ENCODE results near the gene ZNF586. TPM values are rescaled to one million over a fixed set of nuclear protein-coding genes. Genes with fewer than 3 reads are reported as not detected.
"Not testable (repeated sequence)": the region's sequence is repeated elsewhere in the genome, so short reads cannot be mapped to it uniquely, and the experiment has no call there.

Gene ZNF586
- 4.6 TPM for total RNA-seq

DNA sequence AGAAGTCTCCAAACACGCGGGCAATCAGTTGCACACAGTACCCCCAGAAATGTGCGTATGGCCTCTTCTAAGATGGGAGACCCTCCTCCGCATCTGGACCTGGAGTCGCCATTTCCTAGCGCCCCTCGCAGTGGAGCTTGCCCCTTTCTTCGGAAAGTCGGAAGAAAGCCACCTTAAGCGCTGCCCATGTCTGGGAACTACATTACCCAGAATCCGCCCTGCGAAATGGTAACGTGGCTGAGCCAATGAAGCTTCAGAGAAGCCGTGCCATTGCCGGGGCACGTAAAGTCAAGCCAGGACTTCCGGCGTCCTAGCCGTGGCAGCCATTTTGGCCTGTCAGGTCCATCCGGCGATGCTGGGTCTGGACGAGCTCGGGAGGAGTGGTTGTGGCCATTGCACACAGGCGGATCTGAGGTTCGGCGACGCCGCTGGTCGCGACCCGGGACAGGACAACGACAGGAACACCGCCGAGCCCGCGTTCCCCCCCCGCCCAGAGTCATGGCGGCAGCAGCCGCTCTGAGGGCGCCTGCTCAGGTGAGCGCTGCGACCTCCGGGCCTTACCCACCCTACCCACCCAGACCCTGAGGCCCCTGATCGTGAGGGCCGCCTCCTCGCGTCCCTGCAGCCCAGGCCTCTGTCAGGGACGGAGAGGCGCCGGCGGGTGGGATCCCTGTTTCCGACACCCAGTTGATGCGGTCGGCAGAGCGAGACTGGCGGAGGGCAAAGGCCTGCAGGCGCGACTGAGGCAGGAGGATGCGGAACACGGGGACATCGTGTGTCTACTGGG, at the start of gene ZNF586:
TSS of gene ZNF586 (plus strand) at position 332 of the 787 bp plus-strand sequence. CDS start at position 499, 167 bp downstream.
- DNase-seq (ENCODE audit: low spot score), result peak; percentile 92
- ATAC-seq, result peak; percentile 99

DNA sequence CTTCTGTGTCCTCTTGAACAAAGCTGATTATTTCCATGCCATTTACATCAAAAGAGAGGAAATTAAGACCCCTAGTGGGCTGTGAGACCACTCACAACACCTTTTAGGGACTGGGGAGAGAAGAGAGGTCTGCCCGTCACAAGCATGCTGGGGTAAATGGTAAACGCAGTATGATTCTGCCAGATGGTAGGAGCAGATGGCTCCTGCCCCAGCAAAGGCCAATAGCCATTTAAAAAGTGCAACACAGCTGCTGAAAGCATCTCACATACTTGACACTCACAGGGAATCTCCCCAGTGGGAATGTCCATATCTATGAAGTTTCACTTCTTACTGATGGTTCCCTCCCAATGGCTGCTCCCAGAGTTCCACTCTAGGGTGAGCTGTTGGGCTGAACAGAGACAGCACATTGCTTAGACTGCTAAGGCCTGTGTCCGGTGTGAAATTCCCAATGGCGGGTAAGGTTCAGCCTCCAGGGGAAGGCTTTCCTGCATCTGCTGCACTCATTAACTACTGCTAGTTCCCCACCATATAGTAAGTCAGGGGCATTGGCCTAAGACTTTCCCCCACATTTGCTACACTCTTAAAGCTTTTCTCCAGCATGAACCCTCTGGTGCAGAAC, 49.5 kb upstream of the ZNF586 start:
- ATAC-seq (no peak), DNase-seq (ENCODE audit: low spot score) (peak; percentile 5)

DNA sequence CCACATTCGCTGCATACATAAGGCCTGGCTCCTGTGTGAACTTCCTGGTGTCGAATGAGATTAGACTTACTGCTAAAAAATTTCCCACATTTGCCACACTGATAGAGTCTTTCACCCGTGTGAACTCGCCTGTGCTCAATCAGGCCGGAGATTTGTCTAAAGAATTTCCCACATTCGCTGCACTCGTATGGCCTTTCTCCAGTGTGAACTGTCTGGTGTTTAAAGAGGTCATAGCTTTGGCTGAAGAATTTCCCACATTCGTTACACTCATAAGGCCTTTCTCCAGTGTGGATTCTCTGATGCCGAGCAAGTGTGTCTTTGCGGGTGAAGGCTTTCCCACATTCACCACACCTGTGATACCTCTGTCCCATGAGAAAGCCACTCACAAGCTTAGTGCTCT, 48.6 kb upstream of the ZNF586 start:
- DNase-seq (ENCODE audit: low spot score), result peak; percentile 7
- ATAC-seq, result no peak

DNA sequence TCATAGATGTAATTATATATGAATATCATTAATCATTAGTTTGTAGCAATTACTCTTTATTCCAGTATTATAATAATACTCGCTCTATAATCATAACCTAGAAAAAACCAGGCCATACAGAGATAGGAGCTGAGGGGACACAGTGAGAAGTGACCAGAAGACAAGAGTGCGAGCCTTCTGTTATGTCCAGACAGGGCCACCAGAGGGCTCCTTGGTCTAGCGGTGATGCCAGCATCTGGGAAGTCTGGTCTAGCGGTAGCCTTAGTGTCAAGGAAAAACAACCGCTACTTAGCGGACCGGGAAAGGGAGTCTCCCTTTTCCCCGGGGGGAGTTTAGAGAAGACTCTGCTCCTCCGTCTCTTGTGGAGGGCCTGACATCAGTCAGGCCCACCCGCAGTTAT, 31.2 kb upstream of the ZNF586 start:
- ATAC-seq, result peak; percentile 88

DNA sequence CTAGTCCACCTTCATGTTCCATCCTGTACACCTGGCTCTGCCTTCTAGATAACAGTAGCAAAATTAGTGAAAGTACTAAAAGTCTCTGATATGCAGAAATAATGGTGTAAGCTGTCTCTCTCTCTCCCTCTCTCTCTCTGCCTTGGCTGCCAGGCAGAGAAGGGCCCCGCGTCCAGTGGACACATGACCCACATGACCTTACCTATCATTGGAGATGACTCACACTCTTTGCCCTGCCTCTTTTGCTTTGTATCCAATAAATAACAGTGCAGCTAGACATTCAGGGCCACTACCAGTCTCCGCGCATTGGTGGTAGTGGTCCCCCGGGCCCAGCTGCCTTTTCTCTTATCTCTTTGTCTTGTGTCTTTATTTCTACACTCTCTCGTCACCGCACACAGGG, 30.7 kb upstream of the ZNF586 start:
- ATAC-seq; DNase-seq (ENCODE audit: low spot score): not testable (repeated sequence)

More for the DNA sequence above, 31.2 kb upstream of the ZNF586 start:
- DNase-seq (ENCODE audit: low spot score), result peak; percentile 66

DNA sequence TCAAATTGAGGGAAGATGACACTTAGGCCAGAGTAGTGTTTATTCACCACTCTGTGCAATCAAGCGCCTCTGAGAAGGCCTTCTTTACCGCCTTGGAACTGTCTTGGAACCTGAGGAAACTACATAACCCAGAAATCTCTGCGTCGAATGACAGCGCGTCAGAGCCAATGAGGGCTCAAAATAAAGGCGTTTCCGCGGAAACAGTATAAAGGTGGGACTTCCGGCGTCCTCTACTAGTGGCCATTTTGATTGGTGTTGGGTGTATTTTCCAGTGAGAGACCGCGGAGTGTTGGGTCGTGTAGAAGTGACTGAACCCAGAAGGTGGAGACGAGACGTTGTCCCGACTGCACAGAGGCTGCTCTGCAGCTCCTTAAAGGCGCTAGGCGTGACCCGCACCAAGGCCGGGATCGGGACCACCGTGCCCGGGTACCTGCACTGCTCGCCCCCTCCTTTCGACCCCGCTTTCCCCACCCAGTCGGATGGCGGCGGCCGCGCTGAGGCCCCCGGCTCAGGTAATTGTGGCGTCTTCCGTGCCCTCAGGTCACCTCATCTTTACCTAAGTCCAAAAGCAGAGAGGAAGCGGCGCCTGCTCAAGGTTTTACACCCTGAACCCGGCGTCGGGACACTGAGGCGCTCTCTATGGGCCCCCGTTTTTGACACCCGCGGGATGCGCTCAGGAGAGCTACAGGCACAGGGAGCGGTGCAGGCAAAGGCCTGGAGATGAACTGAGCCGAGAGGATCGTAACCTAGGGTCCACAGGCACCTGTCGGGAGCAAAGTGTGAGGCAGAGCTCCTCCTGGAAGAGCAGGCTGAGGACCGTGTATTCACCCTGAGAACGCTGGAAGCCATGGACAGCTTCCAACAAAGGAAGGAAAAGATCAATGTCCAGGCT, 22.6 kb upstream of the ZNF586 start, which contains the start of gene ZNF776:
TSS of gene ZNF776 (plus strand) at position 236 of the 892 bp plus-strand sequence. CDS start at position 480, 244 bp downstream.
- ATAC-seq (peak; percentile 97), DNase-seq (ENCODE audit: low spot score) (peak; percentile 85)

DNA sequence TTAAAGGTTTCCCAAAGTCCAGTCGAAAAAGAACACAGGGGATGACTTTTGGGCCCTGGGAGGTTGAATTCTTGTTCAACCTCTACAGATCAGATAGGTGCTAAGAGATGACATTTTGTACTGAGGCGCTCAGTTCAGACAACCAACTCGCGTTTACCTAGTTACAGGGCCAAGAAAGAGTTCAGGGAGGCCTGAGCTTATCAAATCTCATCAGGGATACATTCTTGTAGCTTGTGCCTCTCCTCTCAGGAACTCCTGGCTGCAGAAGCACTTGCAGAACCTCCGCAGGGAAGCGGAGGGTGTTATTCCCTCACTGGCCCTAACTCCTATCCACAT, 22.0 kb upstream of the ZNF586 start:
- ATAC-seq (no peak), DNase-seq (ENCODE audit: low spot score) (no peak)

DNA sequence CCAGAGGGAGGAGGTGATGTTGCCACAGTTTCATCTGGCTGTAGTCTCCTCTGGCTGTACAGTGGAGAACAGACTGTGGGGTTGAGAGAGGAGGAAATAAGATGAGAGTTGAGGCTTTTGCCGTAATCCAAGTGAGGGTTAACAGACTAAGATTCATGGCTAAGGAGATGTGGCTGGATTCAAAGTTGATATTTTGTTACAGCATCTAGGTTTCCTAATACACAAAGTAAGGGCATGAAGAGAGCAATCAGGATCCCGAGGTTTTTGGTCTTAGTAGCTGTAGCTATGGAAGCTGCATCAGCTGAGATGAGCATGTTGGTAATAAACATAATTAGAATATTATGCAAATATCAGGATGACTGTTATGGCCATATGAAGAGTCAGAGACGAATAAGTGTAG, 21.4 kb upstream of the ZNF586 start:
- ATAC-seq (no peak), DNase-seq (ENCODE audit: low spot score) (no peak)

DNA sequence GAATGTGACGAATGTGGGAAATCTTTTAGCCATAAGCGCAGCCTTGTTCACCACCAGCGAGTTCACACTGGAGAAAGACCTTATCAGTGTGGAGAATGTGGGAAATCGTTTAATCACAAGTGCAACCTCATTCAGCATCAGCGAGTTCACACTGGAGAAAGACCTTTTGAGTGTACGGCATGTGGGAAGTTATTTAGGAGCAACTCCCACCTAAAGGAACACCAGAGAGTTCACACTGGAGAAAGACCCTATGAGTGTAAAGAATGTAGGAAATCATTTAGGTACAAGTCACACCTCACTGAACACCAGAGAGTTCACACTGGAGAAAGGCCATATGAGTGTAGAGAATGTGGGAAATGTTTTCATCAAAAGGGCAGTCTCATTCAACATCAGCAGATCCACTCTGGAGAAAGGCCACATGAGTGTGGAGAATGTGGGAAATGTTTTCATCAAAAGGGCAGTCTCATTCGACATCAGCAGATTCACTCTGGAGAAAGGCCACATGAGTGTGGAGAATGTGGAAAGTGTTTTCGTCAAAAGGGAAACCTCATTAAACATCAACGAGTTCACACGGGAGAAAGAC, 15.3 kb upstream of the ZNF586 start:
- no peak for DNase-seq (ENCODE audit: low spot score)
- ATAC-seq, result no peak

DNA sequence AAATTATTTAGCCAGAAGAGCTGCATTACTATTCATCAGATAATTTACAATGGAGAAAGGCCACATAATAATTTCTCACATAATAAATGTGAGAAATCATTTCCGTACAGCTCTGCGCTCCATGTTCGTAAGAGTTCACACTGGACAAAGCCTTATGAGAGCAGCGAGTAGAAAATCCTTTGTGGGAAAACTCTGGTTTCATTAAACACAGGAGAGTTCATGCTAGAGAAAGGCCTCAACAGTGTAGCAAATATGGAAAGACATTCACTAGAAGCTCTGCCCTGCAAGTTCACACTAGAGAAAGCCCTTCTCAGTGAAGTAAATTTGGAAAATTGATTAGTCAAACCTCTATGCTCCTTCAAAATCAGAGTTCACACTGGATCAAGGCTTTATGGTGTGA, 14.4 kb upstream of the ZNF586 start:
- DNase-seq (ENCODE audit: low spot score) (no peak), ATAC-seq (no peak)

DNA sequence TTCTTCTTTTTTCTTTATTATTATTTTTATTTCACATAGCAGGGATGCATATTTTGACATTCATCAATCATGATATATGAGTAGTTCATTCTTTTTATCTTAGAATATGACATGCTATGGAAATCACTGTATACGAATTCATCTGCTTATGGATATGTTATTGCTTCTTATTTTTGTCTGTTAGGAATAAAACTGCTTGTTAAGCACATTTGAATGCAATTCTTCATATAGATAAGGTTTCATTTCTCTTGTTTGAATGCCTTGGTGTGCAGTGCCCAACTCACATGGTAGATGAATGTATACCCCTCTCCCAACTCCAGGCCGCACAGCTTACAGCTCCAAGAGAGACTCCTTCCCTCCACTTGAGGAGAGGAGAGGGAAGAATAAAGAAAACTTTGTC, 11.5 kb upstream of the ZNF586 start:
- ATAC-seq (no peak), DNase-seq (ENCODE audit: low spot score) (no peak)

DNA sequence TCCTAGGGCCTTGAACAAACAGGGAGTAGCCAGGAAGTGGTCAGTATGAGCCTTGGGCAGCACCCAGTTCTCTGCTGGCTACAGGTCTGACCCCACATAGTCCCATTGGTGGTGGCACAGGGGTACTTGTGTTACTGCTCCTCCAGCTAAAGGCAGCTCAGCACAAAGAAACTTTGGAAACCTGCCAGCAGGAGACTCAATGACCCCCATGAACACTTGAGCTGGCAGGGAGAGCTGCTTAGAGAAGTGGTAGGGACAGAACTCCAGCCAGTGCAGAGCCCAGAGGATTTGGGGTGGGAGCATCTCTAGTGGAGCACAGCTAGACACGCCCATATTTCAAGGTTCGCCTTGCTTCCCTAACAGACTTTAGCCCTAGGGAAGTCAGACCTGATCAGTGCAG, 10.4 kb upstream of the ZNF586 start:
- DNase-seq (ENCODE audit: low spot score) (no peak), ATAC-seq (no peak)

DNA sequence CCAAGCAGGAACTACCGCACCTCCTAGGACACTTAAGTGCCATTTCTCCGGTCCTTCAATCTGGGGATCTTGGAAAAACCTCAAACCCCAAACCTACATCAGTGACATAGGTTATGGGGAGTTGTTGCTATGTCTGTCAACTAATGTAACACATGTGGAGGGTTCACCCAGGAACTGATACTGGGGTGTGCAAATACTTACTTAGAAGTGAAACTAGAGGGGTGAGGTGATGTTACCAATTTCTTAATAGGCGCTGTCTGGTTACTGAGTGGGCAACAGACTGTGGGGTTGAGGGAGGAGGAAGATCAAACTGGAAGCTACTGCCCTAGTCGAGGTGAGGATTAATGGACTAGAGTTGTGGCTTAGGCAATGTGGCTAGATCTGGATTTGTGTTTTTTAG, 1.9 kb downstream of the ZNF586 start:
- ATAC-seq, result no peak
- DNase-seq (ENCODE audit: low spot score), result no peak

DNA sequence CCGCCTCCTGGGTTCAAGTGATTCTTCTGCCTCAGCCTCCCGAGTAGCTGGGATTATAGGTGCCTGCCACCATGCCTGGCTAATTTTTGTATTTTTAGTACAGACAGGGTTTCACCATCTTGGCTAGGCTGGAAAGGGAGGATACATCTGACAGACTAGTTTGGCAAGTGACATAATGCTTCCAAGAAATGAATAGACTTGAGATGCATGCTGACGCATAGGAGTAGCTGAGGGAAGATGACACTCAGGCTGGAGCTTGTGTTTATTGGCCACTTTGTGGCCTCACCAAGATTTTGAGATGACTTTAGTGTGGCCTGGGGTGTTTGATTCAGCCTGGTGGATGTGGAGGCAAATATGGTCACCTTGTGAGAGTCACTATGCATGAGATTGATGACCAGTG, 4.0 kb downstream of the ZNF586 start:
- no peak for ATAC-seq
- no peak for DNase-seq (ENCODE audit: low spot score)

DNA sequence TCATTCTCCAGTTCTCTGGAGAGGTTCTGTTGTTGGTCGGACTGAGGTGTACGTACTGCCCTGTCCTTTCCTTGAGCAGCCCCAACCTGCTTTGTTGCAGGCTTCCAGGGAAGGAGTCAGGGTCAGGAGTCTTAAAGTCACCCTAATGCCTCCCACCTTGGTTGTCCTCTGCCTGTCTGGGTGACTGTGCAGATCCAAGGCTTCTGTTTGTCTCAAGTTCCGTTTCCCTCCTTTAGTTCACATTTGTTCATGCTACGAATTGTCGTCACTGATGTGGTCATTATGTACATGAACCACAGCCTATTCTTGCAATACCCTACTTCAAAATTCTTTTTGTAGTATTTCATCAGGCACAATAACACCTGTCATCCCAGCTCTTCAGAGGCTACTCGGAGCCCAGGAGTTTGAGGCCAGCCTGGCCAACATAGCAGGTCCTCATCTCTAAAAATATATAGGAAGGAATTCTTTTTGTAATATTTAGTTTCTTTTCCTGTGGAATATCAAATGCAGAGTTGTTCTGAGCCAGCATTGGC, 7.4 kb downstream of the ZNF586 start:
- DNase-seq (ENCODE audit: low spot score), result no peak
- ATAC-seq, result no peak

DNA sequence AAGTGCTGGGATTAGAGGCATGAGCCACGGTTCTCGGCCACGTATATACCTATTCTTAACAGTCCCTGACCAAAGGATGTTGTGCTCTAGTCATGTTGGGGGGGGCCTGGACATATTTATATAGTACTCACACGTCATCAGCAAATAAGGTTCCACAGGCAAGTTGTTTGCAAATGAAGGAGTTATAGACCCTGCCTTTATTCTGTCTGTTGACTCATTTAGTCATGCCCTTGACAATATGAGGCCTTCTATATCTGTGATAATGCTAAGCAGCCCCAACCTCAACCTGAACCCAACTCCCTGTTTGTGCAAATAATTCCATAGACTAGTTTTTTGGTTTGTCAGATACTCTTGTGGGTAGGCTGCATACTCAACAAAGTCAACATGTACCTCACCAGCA, 8.9 kb downstream of the ZNF586 start:
- DNase-seq (ENCODE audit: low spot score) (no peak), ATAC-seq (no peak)

DNA sequence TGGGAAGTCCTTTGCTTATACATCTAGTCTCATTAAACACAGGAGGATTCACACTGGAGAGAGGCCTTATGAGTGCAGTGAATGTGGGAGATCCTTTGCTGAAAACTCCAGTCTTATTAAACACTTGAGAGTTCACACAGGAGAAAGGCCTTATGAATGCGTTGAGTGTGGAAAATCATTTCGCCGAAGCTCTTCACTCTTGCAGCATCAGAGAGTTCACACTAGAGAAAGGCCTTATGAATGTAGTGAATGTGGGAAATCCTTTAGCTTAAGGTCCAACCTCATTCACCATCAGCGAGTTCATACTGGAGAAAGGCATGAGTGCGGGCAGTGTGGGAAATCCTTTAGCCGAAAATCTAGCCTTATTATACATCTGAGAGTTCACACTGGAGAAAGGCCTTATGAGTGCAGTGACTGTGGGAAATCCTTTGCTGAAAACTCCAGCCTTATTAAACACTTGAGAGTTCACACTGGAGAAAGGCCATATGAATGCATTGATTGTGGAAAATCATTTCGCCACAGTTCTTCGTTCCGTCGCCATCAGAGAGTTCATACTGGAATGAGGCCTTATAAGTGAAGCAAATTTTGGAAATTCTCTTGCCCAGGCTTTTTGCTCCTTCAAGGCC, 9.9 kb downstream of the ZNF586 start:
- ATAC-seq, result no peak
- DNase-seq (ENCODE audit: low spot score), result no peak

DNA sequence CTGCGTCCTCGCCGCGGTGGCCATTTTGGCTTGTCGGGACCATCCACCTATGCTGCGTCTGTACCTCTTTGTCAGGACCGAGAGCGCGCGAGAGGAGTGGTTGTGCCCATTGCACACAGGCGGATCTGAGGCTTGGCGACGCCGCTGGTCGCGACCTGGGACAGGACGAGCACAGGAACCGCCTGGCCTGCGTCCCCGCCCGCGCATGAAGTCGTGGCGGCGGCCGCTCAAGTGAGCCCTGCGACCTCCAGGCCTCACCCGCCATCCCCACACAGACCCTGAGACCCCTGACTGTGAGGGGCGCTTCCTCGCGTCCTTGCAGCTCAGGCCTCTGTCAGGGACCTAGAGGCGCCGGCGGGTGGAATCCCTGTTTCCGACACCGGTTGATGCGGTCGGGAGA, 16.8 kb downstream of the ZNF586 start:
- ATAC-seq, result no peak
- no peak for DNase-seq (ENCODE audit: low spot score)

DNA sequence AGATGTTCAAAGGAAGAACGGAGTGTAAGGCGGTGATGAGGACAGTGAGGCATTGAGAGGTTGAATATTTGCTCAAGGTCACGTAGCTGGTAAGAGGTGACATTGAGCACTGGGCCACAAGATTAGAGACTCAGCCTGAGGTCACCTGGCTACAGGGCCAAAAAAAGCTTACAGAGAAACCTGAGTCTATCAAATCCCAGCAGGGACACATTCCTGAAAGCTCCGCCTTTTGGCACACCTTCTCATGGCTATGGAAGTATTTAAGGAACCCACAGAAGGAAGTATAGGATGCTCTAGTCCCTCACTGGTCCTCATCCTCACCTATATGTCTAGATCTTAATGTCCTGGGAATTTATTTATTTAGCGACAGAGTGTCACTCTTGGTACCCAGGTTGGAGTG, 17.4 kb downstream of the ZNF586 start:
- DNase-seq (ENCODE audit: low spot score), result no peak
- no peak for ATAC-seq

DNA sequence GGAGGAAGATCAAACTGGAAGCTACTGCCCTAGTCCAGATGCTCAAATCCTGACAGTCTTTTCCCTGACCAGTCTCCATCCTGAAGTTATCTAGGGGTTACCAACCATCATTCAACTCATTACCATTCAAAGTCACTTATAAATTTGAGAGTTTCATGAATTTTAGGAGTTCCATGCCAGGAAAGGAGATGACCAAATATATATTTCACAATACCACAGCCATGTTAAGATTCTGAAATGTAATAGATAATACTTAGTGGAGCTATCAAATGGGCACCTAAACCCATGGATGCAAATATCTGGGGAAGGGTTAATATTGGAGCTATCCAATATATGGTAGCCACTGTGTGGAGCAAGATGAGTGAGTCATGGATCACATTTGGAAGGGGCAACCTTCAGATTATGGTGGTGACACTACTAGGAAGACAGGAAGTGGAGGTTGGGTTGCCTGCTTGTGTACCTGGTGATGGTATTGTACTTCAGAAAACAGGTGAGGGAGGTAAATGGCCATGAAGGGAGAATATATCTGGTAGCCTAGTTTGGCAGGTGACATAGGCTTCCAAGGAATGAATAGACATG, 18.7 kb downstream of the ZNF586 start:
- ATAC-seq, result no peak
- no peak for DNase-seq (ENCODE audit: low spot score)

Data from left lobe of liver (tissue), 2 donors.